HG02642 (cell line): ENCODE data around the gene PCDHGA12.
A peak's percentile ranks its signal among the peaks of the same experiment; 100 is the strongest.

Source experiments
- ATAC-seq: cut with Tn5 transposase; IDR thresholded peaks from one replicate; pipeline ENCODE4 v1.9.1; 2021; ENCODE audit warnings: mild to moderate bottlenecking; ENCODE audit not compliant: unreplicated experiment, poor library complexity

Gene PCDHGA12

DNA sequence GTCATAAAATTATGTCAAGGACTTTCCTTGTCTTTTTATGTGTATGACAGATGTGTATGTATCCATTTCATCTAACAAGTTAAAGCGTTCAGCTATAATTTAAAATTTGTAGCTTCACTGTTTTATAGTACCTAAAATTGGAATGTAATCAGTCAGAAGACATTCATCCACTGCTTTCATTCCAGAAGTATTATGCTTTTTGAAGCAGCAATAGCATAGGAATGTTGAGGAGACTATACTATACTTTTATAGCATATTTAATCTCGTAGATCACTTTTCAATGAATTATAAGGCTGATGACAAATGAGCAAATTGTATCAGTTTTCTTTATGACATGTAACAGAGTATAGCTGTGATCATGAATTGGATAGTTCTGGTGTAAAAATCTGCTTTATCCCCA is 6.9 kb downstream of the PCDHGA12 start:
- no peak for ATAC-seq

DNA sequence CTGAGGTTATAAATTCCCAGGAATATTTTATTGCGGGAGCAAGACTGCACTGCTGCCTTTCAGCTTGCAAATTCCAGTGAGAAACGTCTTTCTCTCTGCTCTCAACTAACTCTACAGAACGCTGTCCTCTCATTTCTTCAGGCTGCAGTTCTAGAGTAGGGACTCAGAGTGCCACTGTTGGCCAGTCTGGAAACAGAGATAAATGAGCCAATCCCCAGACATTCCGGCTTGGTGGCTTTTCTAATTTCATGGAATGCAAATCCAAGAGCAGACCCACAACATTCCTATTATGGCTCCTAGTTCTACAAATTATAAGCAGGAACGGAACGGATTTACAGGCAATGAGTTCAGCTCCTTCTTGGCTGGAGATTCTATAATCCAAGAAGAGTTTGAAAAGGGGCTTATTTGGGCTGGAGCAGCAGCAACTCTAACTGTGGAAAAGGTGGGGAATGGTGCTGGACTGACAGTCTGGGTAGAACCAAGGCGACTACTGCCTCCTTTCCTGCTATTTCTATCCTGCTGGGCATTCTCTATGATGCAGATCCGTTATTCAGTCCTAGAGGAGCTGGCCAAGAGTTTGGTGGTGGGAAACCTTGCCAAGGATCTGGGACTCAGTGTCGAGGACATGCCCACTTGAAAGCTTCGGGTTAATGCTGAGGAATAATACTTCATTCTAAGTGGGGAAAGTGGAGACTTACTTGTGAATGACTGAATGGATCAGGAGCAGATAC is 9.3 kb downstream of the PCDHGA12 start:
- ATAC-seq, result no peak

DNA sequence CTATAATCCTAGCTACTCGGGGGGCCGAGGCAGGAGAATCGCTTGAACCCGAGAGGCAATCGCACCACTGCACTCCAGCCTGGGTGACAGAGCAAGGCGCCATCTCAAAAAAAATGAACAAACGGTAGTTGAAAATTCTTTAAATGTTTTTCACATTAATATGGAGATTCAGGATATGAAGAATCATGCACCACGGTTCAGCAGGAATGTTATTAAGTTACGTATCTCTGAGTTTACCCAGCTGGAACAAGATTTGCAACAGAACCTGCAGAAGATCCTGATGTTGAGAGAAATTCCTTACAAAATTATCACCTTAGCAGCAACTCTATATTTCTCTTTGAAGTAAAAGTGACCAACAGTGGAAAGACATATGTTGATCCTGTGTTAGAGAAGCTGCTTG is 10.0 kb downstream of the PCDHGA12 start:
- no peak for ATAC-seq

DNA sequence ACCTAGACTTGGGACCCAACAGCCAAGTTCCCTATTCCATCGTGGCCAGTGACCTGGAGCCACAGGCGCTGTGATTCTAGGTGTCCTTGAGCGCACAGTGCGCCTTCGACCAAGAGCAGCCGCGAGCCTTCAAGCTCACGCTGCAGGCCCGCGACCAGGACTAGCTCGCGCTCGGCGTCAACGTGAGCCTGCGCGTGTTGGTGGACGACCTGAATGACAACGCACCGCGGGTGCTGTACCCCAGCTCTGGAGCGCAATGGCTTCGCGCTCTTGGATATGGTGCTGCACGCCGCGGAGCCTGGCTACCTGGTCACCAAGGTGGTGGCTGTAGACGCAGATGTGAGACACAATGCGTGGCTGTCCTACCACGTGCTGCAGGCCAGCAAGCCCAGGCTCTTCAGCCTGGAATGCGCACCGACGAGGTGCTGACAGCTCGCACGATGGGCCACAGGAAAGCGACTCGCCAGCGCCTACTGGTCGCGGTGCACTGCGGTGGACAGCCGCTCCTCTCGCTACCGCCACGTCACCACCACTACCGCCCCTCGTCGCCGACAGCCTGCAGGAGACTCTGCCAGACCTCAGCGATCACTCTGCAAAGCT is 11.4 kb downstream of the PCDHGA12 start:
- no peak for ATAC-seq

DNA sequence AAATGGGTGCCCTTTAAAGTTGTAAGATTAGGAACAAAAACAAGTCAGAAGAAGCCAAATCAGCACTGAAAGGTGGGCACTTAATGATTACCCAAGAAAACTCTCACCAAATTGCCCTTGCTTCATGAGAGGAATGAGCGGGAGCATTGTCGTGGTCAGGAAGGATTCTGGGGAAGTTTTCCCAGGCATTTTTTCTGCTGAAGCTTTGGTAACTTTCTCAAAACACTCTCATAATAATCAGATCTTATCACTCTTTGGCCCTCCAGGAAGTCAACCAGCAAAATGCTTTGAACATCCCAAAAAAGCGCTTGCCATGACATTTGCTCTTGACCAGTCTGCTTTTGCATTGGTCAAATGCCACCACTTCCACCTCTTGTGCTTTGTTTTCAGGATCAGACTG is 35.0 kb downstream of the PCDHGA12 start:
- ATAC-seq, result no peak

DNA sequence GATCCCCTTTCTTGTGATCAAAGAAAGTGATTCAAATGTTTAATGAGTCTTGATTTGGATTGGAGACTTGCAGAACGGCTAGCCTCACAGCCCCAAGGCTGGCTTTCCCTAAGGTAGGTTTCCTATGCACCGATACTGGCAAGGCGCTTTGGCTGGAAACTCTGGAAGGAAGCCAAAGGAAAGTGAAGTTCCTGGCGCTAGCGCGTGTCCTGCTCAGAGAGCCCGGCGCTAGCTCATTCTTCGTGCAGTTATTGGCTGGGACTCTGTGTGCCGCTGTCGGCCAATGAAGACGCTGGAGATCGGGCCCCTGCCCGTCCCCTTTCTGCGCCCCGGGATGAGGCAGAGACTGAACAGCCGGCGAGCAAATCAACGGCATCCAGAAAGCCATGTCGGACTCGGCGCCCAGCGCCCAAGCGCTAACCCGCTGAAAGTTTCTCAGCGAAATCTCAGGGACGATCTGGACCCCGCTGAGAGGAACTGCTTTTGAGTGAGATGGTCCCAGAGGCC is 45.4 kb downstream of the PCDHGA12 start, which contains the start of gene PCDHGC3:
Gene PCDHGC3, plus strand, starts transcription at position 342 of the 507 bp plus-strand sequence. Its CDS starts 151 bp downstream, at position 493.
- ATAC-seq, result peak; percentile 98

DNA sequence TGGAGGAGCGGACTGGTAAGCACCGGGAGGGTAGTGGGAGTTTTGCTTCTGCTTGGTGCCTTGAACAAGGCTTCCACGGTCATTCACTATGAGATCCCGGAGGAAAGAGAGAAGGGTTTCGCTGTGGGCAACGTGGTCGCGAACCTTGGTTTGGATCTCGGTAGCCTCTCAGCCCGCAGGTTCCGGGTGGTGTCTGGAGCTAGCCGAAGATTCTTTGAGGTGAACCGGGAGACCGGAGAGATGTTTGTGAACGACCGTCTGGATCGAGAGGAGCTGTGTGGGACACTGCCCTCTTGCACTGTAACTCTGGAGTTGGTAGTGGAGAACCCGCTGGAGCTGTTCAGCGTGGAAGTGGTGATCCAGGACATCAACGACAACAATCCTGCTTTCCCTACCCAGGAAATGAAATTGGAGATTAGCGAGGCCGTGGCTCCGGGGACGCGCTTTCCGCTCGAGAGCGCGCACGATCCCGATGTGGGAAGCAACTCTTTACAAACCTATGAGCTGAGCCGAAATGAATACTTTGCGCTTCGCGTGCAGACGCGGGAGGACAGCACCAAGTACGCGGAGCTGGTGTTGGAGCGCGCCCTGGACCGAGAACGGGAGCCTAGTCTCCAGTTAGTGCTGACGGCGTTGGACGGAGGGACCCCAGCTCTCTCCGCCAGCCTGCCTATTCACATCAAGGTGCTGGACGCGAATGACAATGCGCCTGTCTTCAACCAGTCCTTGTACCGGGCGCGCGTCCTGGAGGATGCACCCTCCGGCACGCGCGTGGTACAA is 46.0 kb downstream of the PCDHGA12 start:
- peak; percentile 36 for ATAC-seq

DNA sequence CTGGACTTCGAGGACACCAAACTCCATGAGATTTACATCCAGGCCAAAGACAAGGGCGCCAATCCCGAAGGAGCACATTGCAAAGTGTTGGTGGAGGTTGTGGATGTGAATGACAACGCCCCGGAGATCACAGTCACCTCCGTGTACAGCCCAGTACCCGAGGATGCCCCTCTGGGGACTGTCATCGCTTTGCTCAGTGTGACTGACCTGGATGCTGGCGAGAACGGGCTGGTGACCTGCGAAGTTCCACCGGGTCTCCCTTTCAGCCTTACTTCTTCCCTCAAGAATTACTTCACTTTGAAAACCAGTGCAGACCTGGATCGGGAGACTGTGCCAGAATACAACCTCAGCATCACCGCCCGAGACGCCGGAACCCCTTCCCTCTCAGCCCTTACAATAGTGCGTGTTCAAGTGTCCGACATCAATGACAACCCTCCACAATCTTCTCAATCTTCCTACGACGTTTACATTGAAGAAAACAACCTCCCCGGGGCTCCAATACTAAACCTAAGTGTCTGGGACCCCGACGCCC is 46.8 kb downstream of the PCDHGA12 start:
- ATAC-seq, result no peak

DNA sequence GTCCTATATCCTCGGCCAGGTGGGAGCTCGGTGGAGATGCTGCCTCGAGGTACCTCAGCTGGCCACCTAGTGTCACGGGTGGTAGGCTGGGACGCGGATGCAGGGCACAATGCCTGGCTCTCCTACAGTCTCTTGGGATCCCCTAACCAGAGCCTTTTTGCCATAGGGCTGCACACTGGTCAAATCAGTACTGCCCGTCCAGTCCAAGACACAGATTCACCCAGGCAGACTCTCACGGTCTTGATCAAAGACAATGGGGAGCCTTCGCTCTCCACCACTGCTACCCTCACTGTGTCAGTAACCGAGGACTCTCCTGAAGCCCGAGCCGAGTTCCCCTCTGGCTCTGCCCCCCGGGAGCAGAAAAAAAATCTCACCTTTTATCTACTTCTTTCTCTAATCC is 47.5 kb downstream of the PCDHGA12 start:
- no peak for ATAC-seq

DNA sequence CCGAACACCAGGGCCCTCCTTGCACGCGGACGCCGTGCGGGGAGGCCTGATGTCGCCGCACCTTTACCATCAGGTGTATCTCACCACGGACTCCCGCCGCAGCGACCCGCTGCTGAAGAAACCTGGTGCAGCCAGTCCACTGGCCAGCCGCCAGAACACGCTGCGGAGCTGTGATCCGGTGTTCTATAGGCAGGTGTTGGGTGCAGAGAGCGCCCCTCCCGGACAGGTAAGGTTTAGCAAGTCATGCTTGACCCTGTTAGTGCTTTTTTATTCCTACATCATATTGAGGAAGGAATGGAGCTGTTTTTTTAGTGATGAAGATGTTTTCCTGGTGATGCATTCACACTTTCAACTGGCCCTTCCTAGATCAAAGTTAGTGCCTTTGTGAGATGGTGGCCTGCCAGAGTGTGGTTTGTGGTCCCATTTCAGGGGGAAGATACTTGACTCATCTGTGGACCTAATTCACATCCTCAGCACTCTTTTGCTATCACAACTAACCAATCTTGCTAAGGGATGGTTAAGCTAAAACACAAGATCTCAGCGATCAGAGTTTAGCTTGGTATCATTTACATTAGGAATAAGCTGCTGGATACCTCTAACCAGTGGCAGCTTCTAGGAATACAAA is 48.1 kb downstream of the PCDHGA12 start:
- no peak for ATAC-seq

DNA sequence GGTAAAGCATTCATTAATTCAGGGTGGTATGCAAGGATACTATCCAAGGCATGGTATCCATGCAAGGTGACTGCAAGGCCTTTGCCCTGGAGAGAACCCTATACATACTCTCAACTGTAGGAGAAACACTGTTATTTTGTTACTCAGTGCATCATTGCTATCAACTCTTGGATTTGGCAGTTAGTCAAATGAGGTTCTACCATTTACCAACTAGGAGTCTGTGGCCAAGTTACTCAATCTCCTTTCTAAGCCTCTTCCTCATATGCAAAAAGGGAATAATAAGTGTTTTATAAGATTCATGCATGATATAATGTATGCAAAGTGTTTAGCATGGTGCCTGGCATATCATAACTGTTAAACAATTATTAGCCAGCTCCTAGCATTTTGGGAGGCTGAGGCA is 49.5 kb downstream of the PCDHGA12 start:
- no peak for ATAC-seq
